IPS-18c (cell line): ENCODE data around the gene COL18A1.

Experiments used
- H3K4me3 ChIP-seq: 2 replicates; pipeline ENCODE4 v1.7.0; 2013; ENCODE audit warnings: low read depth, mild to moderate bottlenecking, low read length, moderate library complexity; ENCODE audit not compliant: insufficient read depth
- H3K9me3 ChIP-seq: one replicate; pipeline ENCODE4 v1.6.1; 2013; ENCODE audit warnings: mild to moderate bottlenecking, low read length, moderate library complexity; ENCODE audit not compliant: control insufficient read depth, insufficient read depth

COL18A1 gene

DNA sequence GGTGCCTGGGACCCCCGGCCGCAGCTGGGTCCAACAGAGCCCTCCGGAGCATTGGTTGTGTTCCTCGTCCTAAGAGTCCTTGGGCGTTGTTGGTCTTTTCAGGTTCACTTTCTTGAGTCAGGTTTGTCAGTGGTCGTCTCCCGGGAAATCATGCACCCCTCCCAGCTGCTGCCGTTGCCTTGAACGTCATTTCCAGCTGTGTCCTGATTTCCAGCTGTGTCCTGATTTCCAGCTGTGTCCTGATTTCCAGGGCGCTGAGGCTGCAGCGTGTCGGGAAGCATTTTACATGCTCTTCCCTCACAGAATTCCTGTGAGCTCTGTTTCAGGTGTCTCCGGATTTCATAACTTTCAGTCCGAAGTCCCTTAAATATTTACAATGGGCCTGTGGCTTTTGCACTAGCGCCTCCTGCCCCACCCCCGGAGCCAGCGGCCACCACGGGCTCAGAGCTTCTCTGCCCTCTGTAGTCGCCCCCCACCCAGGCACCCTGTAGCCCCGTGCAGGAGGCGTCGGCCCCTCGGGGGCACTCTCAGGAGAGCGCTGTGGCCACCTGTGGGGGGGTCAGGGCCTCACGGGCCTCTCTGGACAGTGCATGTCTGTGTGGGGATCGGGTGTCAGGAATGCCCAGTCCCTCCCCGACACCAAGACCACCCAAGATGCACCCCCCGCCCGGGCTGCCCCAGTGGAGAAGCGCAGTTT lies 66.7 kb downstream of the COL18A1 start:
- no peaks in the 10 kb centered on the region for H3K9me3 ChIP-seq
- H3K4me3 ChIP-seq = no peak overlapping the region

DNA sequence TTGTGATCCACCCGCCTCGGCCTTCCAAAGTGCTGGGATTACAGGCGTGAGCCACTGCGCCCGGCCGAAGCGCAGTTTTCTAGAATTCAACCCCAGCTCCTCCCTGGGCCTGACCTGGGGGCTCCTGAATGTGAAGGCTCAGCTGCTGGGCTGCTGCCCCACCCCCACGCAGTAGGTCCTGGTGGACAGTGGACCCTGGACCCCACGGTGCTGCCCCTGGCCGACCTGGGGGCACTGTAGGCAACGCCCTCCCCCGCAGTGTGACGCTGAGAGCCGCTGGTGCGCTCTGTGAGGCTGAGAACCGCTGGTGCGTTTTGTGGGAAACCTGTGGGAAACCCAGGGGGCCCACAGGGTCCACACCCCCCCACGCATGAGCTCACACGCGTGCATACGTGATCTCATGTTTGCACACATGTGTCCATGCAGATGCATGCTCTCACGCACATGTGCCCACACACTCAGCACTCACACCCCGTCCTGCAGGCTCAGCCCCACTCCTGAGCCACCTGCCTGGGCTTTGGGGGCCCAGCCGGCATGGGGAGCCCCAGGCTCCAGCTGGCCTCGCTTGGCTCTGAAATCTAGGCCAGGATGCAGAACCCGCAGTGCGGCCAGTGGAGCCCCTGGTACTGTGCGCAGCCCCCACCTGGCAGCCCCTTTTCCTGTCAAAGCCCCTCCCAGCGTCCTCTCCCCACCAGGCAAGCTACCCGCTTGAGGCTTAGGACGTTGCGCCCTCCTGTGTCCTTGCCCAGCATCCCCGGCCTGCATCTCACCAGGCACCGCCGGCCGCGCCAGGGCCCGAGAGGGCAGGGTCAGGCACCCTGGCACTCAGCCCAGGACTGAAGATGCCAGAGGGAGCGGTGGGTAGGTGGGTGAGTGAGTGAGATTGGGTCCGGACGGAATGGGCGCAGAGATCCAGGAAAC lies 67.7 kb downstream of the COL18A1 start:
- no peaks in the 10 kb centered on the region for H3K9me3 ChIP-seq
- no peak overlapping the region for H3K4me3 ChIP-seq

DNA sequence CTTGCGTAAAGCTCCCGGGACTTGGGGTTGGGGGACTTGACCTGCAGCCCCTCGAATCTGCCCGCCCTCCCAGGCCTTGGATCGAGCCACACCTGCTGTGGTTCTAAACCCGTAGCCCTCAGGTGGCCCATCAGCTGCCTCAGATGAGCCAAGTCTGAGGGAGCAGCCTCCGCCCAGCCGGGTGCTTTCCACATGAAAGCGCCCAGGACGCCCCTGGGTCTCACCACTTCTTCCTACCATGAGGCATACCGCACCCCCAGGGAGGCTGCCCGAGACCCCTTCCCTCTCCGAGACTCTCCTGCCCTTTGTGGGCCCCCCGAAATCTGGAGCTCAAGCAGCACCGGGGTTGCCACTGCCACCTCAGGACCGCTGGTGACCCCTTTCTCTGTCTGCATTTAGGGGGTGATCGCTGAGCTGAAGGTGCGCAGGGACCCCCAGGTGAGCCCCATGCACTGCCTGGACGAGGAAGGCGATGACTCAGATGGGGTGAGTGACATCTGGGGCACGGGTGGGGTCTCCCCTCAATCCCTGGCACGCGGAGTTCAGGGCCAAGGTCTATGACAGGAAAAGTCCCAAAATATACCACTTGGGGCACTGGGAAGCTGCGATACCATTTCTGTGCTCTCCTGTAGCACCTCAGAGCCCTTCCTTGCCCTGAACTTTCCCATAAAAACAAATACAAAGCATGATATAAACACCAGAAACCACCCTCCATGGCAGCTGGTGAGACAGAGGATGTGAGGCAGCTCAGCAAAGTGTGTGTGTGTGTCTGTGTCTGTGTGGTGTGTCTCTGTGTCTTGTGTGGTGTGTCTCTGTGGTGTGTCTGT lies 68.7 kb downstream of the COL18A1 start:
- H3K4me3 ChIP-seq = no peak overlapping the region
- H3K9me3 ChIP-seq = no peaks in the 10 kb centered on the region

DNA sequence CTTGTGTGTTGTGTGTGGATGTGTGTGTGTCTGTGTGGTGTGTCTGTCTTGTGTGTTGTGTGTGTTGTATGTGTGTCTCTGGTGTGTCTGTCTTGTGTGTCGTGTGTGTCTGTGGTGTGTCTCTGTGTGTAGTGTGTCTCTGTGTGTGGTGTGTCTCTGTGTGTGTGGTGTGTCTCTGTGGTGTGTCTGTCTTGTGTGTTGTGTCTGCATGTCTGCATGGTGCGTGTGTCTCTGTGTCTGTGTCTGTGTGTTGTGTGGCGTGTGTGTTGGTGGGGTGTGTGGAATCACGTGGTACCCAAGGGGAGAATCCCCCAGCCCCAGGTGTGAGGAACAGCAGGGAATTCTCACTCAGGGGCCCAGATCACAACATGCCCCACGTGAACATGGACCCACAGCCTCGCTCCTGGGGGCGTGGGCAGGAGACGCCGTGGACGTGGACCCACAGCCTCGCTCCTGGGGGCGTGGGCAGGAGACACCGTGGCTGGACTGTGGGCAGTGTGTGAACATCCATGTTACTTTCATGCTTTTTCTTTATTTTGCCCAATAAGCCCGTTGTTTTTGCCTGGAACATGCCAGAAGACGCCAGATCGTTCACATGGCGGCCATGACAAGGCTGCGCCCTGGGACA lies 69.5 kb downstream of the COL18A1 start:
- no peaks in the 10 kb centered on the region for H3K9me3 ChIP-seq
- H3K4me3 ChIP-seq = no peak overlapping the region

DNA sequence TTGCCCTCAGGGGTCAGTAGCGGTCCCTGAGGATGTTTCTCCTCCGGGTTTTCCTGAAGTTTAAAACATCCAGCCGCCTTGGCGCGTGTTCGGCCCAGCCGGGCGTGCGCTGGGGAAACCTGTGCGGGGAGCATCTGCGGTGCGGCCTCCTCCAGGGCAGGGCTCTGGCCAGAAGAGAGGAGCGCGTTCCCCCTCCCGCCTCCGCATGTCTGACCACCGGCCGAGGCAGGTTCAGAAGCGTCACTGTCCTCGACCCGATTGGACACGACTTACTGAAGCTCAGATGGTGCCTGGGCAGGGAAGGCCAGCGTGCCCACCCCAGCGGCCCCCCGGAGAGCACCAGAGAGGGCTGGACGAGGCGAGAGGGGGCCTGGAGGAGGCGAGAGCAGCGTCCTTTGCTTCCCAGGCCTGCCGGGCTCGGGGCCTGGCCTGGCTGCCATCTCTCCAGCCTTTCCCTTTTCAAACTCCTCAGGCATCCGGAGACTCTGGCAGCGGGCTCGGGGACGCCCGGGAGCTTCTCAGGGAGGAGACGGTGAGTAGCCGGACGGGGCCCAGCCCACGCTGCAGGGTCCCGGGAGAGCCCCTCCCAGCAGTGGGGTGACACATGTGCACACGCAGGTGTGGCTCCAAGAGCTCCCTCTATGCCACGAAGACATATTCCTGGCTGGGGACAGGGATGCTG lies 70.2 kb downstream of the COL18A1 start:
- H3K4me3 ChIP-seq = no peak overlapping the region
- H3K9me3 ChIP-seq = no peaks in the 10 kb centered on the region

DNA sequence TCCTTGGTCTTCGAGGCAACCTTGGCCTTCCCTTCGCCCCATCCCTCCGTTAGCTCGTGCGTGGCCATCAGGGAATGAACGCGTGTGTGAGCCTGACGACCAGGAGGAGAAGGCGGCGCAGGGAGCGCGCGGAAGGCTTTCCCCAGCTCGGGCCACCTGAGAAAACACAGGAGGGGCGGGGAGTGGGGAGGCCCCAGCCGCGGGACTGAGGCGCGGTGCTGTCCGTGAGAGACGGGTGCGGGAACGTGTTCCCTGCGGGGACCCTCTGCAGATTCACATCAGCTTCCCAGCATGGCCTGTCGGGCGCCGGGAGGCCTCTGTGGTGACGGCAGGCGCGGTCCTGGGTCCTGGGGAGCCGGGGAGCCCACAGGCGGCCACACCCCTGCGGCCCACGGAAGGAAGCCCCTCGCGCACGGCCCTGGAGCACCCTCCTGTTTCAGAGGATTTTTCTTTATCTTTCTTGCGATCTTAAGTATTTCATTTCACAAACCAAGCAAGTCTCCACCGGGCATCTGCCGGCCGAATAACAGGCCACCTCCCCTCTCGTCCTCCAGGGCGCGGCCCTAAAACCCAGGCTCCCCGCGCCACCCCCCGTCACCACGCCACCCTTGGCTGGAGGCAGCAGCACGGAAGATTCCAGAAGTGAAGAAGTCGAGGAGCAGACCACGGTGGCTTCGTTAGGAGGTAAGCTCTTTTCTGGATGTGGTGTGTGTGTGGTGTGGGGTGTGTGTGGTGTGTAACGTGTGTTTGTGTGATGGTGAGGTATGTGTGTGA lies 71.0 kb downstream of the COL18A1 start:
- H3K9me3 ChIP-seq = no peaks in the 10 kb centered on the region
- H3K4me3 ChIP-seq = no peak overlapping the region

DNA sequence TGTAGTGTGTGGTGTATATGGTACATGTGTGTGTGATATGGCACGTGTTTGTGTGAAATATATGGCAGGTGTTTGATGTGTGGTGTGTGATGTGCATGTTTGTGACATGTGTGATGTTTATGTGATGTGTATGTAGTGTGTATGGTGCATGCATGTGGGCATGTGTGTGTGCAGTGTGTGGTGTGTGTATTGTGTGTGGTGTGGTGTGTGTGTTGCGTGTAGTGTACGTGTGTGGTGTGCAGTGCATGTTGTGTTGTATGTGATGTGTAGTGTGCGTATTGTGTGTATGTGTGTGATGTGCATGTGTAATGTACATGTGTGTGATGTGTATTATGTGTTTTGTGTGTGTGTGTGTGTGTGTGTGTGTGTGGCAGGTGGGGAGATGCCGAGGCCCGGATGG lies 71.6 kb downstream of the COL18A1 start:
- Histone ChIP-seq H3K4me3 (no peak overlapping the region), H3K9me3 (no peaks in the 10 kb centered on the region)

DNA sequence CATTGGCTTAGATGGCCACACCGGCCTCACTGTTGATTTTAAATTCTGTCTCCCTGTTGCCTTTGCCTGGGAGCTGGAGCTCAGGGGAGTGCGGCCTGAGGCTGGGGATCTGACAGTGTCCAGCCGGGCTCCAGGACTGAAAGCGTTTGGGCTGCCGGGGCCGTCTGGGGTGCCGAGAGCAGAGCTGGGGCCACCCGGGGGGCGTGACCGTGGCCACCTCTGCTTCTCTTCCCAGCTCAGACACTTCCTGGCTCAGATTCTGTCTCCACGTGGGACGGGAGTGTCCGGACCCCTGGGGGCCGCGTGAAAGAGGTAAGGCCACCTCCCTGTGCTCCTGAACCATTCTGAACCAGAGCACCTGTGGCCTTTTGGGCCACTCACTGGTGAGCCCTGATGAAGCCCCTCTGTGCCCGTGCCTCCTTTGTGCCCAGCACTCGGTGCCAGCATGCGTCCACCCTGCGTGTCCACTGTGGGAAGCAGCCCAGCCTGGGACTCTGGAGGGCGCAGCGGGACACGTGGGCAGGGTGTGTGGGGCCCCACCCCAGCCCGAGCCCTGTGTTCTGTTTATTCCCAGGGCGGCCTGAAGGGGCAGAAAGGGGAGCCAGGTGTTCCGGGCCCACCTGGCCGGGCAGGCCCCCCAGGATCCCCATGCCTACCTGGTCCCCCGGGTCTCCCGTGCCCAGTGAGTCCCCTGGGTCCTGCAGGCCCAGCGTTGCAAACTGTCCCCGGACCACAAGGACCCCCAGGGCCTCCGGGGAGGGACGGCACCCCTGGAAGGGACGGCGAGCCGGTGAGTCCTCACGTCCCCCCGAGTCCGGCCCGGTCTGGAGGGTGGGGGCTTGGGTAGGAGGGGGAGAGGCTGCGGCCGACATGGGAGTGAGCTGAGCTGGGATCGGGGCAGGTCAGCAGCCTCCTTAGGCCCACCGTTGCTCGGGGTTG lies 72.5 kb downstream of the COL18A1 start:
- Histone ChIP-seq H3K9me3 (no peaks in the 10 kb centered on the region), H3K4me3 (no peak overlapping the region)

DNA sequence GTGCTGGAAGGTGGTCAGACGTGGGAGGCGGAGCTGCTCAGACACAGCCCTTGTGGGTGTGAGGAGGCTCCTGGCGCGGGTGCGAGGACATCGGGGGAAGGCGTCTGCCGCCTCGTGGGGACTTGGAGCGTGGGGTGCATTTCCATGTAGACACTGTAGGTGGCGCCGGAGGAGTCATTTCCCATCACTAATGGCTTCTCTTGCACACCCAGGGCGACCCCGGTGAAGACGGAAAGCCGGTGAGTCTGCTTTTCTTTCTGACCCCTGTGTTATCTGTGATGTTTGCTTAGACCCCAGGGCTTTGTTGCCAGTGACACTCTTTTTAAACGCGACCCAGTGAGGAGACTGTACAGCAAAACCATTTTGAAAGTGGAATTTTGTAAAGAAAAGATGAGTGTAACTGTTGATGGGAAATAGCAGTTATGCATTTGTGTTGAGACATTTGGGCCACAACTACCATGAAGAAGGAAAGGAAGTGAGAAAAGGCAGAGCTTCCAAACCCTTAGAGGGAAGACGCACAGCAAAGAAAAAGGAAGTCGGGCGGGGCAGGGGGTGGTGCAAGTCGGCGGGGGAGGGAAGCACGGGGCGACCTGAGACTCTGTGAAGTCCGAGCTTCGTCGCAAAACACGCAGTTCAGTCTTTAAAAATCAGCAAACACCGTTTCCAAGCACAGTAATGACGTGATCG lies 73.3 kb downstream of the COL18A1 start:
- Histone ChIP-seq H3K4me3 (no peak overlapping the region), H3K9me3 (no peaks in the 10 kb centered on the region)

DNA sequence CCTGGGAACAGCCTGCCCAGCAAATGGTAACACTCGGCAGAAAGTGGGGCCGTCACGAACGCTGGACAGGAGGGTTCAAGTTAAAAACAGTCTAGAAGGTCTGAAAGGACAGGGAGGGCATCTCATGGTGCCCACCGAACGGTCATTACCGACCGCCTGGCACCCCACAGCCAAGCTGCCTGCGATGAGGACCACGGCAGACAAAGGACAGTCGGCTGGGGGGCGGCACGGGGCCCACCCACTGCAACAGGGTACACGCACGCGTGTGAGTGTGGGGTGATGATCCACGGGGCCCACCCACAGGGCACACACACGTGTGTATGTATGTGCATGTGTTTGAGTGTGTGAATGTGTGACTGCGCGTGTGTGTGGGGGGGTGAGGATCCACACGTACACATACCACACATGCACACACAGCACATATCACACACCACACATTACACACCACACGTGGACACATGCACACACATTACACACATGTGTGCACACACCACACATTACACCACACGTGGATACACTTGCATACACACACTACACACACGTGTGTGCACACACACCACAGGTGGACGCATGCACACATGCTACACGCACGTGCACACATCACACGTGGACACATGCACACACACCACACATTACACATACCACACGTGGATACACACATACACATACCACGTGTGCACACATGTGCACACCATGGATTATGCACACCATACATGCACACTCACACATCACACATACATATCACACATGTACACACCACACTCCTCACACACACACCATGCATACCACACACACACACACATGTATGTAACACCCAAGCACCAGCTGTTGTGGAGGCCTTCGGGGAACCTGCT lies 74.1 kb downstream of the COL18A1 start:
- H3K4me3 ChIP-seq = no peak overlapping the region

DNA sequence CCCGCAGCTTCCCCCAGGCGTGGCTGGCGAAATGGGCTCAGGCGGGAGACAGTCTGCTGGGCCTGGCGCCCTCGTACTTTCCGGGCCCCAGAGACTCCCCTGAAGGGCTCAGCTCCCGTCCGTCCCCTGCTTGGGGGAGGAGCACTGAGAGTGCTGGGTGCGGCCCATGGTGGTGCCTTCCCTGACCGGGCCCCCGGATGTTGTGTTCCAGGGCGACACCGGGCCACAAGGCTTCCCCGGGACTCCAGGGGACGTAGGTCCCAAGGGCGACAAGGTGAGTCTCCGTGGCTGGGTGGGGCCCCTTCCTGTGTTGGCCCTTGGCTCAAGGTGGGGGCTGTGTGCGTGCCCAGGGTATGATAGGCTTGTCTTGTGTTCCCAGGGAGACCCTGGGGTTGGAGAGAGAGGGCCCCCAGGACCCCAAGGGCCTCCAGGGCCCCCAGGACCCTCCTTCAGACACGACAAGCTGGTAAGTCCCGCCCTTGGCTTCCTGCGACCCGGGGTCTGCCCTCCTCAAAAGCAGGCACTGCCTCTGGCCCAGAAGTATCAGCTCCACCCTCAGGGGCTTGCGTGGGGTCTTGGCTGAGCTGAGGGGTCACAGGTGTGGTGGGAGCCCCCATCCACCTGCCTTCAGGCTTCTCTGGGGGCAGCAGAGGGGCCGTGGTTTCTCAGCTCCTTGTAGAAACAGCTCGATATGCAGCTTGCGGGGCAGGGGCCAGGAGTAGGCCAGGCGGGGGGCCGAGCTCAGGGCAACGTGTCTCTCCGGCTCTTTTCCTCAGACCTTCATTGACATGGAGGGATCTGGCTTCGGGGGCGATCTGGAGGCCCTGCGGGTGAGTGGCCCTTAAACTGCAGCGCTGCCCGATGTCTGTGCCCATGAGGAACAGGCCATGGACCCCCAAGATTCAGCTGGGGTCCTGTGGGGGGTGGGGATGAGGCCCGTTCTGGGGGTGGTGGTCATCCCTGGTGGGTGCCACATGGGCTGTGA lies 75.0 kb downstream of the COL18A1 start:
- Histone ChIP-seq H3K4me3 (no peak overlapping the region), H3K9me3 (no peaks in the 10 kb centered on the region)

More for the DNA sequence above, 74.1 kb downstream of the COL18A1 start:
- no peaks in the 10 kb centered on the region for H3K9me3 ChIP-seq

DNA sequence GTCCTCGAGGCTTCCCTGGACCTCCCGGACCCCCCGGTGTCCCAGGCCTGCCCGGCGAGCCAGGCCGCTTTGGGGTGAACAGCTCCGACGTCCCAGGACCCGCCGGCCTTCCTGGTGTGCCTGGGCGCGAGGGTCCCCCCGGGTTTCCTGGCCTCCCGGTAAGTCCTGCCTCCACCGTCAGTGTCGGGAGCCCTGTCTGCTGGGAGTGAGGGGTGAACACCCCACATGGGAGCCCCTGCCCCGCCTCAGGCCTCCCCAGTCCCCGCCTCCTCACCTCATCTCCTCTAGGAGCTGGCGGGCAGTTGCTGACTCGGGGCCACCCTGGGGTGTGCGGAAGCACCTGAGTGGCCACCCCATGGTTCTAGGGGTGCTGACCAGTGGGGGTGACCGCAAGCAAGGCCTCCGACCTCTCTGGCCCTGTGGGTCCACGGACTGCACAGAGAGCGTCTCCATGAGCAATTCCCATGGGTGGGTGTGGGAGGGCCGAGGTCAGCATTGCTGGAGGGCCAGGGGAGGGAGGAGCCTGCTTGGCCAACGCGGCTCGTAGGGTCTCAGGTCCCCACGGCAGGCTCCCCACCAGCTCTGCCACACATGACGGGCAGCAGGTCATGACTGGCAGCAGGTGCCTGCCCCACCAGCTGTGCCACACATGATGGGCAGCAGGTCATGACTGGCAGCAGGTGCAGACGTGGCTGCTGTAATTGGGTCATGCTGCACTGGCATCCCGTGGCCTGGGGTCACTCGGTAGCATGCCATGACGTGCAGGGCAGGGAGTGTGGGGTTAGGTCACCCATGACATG lies 75.9 kb downstream of the COL18A1 start:
- no peak overlapping the region for H3K4me3 ChIP-seq
- H3K9me3 ChIP-seq = no peaks in the 10 kb centered on the region
